ENCODE measurements around the gene TRMT1.

The TRMT1 gene

DNA sequence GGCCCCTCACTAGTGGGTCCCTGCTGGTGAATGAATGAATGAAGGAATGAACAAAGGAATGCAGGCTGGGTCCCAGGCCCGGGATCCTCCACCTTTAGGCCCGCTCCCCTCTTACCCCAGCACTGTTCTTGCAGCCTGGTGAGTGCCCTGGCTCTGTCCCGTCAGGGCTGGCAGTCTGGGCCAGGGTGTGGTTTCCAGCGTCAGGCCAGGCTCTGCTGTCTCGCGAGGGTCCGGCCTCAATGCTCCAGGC lies 14.2 kb downstream of the TRMT1 start:
- DNase-seq (ENCODE audit: low read depth in 2 of 2), result no peak

DNA sequence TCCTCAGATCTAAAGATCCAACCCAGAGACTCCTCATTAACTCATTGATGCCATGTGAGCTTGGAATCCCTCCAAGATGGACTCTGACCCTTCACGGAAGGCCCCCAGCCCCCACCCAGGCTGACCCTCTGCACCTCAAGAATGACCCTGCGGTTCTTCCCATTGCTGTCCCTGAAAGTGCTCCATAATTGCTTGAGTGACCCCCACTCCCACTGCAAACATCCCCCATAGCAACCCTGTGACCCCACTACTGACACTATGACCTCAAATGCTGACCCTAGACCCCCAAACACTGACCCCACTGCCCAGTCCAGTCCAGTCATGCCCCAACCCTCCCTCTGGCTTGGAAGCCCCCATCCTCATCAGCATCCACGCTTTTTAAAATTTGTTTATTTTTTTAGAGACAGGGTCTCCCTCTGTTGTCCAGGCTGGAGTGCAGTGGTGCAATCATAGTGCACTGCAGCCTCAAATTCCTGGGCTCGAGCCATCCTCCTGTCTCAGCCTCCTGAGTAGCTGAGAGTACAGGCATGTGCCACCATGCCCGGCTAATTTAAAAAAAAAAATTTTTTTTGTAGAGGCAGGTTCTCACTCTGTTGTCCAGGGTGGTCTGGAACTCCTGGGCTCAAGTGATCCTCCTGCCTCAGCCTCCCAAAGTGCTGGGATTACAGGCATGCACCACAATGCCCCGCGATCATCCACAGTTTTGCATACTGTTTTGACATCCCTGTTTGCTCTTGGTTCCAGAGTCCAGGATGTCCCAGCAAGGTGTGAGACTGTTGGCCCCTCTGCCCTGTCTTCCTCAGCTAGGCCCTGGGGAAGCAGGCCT lies 14.7 kb downstream of the TRMT1 start:
- no peak for DNase-seq (ENCODE audit: low read depth in 2 of 2)

- DNase-seq (ENCODE audit: low read depth in 2 of 2), result no peak
Observed at GRCh38 chr19:13100841-13101589, 15.5 kb downstream of the TRMT1 start.

DNA sequence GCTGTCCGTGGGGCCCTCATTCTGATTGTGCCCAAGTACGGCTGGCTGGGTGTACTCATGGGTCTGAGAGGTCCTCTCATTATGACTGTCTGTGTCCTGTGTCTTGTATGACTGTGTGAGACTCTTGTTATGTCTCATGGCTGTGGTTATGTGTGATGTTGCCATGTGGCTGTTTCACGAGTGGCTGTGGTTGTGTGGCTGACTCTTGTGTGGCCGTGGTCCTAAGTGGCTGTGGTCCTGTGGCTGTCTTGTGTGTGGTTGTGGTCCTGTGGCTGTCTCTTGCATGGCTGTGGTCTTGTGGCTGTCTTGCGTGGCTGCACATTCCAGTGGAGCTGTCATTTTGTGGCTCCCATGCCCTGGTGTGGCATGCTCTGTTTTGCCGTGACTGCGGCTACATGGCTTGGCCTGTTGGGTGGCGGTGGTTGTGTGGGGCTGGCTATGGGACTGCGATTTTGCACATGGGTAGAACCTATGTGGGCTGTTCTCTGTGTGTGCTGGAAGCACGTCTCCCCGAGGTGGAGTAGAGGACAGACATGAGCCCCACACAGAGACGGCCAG lies 16.4 kb downstream of the TRMT1 start:
- no peak for DNase-seq (ENCODE audit: low read depth in 2 of 2)

- DNase-seq (ENCODE audit: low read depth in 2 of 2), result peak; percentile 60 to 66
Observed at GRCh38 chr19:13099073-13099999, 17.2 kb downstream of the TRMT1 start.

GRCh38 chr19:13098277-13099072 lies 18.1 kb downstream of the TRMT1 start:
- DNase-seq (ENCODE audit: low read depth in 2 of 2), result no peak

- no peak for DNase-seq (ENCODE audit: low read depth in 2 of 2)
Observed at GRCh38 chr19:13097463-13098258, 18.9 kb downstream of the TRMT1 start.

DNA sequence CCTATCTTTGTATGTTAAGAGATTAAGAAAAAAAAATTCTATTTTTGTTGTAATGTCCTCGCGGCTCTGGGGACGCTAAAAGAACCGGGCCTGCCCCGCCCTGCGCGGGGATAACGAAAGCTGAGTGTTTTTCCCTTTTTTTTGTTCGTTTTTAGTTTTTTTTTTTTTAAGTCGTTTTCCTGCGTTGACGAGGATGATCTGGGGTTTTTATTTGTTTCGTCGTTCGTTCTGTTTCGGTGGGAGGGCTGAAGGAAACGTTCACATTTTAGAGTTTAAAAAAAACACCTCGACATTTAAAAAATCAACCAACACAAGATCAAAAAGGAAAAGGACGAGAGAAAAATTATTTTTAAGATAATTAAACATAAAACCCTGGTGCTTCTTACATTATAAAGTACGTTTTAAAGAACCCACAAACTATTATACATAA lies 19.5 kb downstream of the TRMT1 start:
- no peak for DNase-seq (ENCODE audit: low read depth in 2 of 2)

DNA sequence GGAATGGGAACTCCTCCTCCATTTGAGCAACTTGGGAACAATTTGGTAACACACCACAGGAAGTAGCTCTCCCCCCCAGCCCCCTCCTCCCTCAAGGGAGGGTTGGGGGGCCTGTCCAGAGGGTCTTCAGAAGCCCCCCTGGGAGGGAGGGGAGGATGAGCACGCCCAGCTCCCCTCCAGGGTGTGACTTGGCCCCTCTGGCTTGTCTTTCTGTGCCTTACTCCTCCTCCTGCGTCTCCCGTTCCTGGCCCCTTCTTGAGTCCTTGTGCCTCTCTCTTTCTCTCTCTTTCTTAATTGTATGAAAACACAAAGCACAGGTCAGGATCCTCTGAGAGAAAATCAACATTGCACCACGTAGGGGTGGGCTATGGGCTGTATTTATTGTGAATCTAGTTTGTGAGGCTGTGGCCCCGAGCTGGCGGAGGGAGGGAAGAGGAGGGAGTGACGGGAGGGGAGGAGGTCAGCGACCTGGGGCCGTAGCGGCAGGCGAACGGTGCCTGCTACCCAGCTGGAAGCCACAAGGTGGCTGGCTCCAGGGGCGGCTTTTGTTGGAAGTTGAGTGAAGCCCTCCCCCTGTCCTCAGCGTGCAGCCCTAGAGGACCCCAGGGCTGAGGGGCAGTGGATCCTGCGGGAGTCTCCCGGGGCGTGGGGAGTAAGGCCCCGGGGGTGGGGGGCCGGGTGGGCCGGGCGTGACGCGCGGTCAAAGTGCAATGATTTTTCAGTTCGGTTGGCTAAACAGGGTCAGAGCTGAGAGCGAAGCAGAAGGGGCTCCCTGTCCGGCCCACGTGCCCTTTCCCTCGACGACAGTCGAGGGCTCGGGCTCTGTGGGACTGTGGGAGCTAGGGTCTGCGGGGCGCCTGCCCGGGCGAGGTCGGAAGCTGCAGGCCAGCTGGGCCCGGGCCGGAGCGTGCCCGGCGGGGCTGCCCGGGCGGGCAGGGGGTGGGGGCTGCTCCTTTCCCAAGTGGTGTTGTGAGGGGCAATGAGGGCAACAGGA lies 20.3 kb downstream of the TRMT1 start:
- no peak for DNase-seq (ENCODE audit: low read depth in 2 of 2)

GRCh38 chr19:13095393-13095784 lies 21.2 kb downstream of the TRMT1 start:
- DNase-seq (ENCODE audit: low read depth in 2 of 2), result no peak

DNA sequence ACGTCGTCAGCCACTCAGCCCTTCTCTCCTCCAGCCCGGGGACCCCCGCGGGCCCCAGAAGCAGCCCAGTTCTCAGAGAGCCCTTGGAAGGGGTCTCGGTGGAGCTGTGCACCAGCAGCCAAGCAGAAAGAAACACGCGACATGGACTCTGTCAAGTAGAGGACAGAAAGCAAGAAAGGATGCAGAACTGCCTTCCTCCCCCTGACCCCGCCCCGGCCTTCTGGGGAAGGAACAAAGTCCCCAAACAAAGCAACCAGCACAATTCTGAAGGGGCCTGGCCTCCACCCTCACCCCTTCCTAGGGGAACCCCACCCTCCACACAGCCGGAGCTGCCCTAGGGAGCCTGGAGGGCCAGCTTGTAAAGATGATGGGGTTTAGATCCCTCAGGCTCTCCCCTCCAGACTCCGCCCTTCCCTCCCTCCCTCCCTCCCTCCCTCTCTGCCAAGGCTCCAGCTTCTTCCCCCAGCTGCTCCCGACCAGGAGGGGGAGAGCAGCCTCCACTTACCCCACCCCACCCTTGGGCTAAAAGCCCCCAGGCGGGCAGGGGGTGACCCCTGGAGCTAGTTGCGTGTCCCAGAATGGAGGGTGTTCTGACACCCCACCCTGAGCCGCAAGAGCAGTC lies 21.7 kb downstream of the TRMT1 start:
- no peak for DNase-seq (ENCODE audit: low read depth in 2 of 2)

DNA sequence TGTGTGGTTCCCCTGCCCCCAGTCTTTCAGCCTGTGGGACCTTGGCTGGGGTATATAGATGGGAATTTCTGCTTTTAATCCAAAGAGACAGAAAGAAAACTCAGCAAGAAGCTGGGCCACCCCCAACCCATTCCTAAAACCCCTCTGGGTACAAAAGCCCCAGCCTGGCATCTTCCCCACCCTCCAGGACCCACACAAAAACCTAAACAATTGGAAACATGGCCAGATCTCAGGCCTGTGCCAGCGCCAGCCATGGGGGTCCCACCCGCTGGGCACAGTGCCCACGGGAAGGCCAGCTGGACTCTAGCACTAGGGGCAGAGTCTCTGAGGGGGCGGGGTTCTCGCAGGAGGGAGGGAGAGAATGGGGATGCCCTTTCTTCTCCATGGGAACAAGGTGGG lies 22.4 kb downstream of the TRMT1 start:
- no peak for DNase-seq (ENCODE audit: low read depth in 2 of 2)

DNA sequence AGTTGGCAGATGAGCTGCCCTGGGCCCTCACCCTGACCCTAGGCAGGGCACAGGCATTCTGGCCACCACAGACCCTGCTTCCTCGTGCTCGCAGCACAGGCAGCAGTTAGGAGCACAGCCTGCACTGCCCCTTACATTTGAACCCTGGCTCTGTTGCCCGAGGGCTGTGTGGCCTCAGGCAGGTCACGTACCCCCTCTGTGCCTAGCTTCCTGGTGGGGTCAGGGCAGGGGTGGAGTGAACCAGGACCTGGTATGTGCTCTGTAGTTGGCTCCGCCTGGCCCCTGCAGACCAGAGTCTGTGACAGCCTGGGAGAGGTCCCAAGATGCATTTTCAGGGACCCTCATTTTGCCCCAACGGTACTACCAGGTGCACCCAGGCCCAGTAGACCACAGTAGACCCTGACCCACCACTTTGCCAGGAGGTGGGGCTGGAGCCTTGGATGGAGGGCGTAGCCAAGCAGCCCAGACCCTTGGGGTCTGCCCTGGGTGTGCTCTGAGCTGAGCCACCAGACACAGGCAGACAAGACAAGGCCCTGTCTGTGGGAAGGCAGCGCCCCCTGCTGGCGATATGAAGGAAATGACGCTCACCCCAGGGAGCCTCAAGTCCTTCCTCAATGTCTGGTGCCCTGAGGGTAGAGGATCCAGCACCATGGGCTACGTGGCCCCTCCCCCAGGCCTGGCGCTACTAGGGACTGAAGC lies 23.0 kb downstream of the TRMT1 start:
- DNase-seq (ENCODE audit: low read depth in 2 of 2), result peak; percentile 69 to 72

GRCh38 chr19:13092606-13093235 lies 23.8 kb downstream of the TRMT1 start:
- DNase-seq (ENCODE audit: low read depth in 2 of 2), result no peak

DNA sequence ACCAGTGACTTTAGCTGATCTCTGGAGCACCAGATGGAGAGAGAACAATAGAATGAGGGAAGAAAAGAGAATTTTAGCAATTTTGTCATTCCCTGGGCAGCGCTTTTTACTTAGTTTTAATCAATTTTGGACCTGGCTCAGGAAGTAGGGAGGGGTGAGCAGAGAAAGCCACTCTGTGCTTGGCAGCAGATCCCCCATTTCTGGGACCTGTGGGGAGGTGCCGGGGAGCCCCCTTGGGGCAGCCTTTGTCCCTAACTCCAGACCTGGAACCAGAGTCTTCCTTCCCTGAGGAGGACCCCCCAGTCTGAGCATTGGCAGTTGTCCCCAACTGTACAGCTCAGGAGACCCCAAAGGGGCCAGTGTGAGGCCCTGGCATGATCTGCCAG lies 24.4 kb downstream of the TRMT1 start:
- DNase-seq (ENCODE audit: low read depth in 2 of 2), result no peak

- DNase-seq (ENCODE audit: low read depth in 2 of 2), result no peak
Observed at GRCh38 chr19:13091400-13092157, 25.0 kb downstream of the TRMT1 start.
